B cell (primary cell): ENCODE data around the gene NOS3. TPM values are rescaled to one million over a fixed set of nuclear protein-coding genes. Genes with fewer than 3 reads are reported as not detected.

Experiments used
- ATAC-seq: fragments of 200-7000 bp; cut with Tn5 transposase; one replicate; pipeline ENCODE4 v1.10.0; 2021; ENCODE audit warnings: low read depth, mild to moderate bottlenecking, moderate number of reproducible peaks, moderate library complexity
- CTCF ChIA-PET: fragments of 350-600 bp; sonication (Branson Sonifier 250); formaldehyde crosslinking; loops from one replicate; lab custom pipeline; 2021; ENCODE audit warnings: antibody characterized with exemption, inconsistent platforms; lab: Charles Lee
- POLR2A ChIA-PET: fragments of 350-600 bp; sonication (Branson Sonifier 250); formaldehyde crosslinking; loops from one replicate; lab custom pipeline; 2021; ENCODE audit warnings: antibody characterized with exemption; lab: Charles Lee
- DNase-seq: peaks from one replicate; pipeline ENCODE4 v3.0.0; 2013
- H2AFZ ChIP-seq: 2 replicates; pipeline ENCODE4 v1.6.1; 2012; ENCODE audit warnings: mild to moderate bottlenecking, low read depth, low read length; ENCODE audit not compliant: insufficient read depth, poor library complexity, severe bottlenecking
- H3K27ac ChIP-seq, 2 donors: 1 replicate in 1 of 2; 2 replicates in 1 of 2; pipeline ENCODE4 v1.5.1; 2012 to 2013; ENCODE audit warnings: low read length in 2 of 2, mild to moderate bottlenecking in 2 of 2, moderate library complexity in 1 of 2
- H3K27me3 ChIP-seq, 4 experiments: fragments of 200-600 bp in 1 of 4; sonication (generic) in 1 of 4; replicated peaks in 1 of 4; 1 replicate in 2 of 4; 2 replicates in 2 of 4; pipeline versions ENCODE4 v1.6.1 to v1.7.0; 2013 to 2016; ENCODE audit warnings: low read length in 3 of 4, mild to moderate bottlenecking in 2 of 4, mixed read lengths in 1 of 4, moderate library complexity in 1 of 4; ENCODE audit not compliant: insufficient read depth in 4 of 4, control insufficient read depth in 3 of 4; ENCODE audit errors: control extremely low read depth in 1 of 4
- H3K36me3 ChIP-seq, 2 experiments: replicated peaks in 1 of 2; 1 replicate in 1 of 2; 2 replicates in 1 of 2; pipeline versions ENCODE4 v1.6.1 to v1.7.1; 2013; ENCODE audit warnings: low read length in 1 of 2; ENCODE audit not compliant: insufficient read depth in 2 of 2, control insufficient read depth in 1 of 2; ENCODE audit errors: control extremely low read depth in 1 of 2, extremely low read depth in 1 of 2
- H3K4me1 ChIP-seq, 2 donors: fragments of 200-600 bp in 1 of 2; sonication (generic) in 1 of 2; 1 replicate in 1 of 2; 2 replicates in 1 of 2; pipeline versions ENCODE4 v1.5.1 to v1.6.1; 2013 to 2017; ENCODE audit warnings: low read length in 2 of 2; ENCODE audit not compliant: control insufficient read depth in 2 of 2, insufficient read depth in 2 of 2
- H3K4me2 ChIP-seq: replicated peaks from 2 replicates; pipeline ENCODE3; 2012; ENCODE audit warnings: mild to moderate bottlenecking, low read depth, low read length; ENCODE audit not compliant: poor library complexity, severe bottlenecking
- H3K4me3 ChIP-seq, 5 experiments: fragments of 200-600 bp in 1 of 5; sonication (generic) in 1 of 5; 1 replicate in 3 of 5; 2 replicates in 2 of 5; pipeline versions ENCODE4 v1.5.1 to v1.7.0; 2011 to 2016; ENCODE audit warnings: low read length in 4 of 5, mild to moderate bottlenecking in 4 of 5, low read depth in 2 of 5, control low read depth in 1 of 5, moderate library complexity in 1 of 5; ENCODE audit not compliant: insufficient read depth in 1 of 5; ENCODE audit errors: control extremely low read depth in 1 of 5, extremely low read depth in 1 of 5
- H3K79me2 ChIP-seq: fragments of 200-600 bp; sonication (generic); one replicate; pipeline ENCODE4 v1.6.0; 2016; ENCODE audit warnings: low read length; ENCODE audit not compliant: control insufficient read depth, insufficient read depth
- H3K9ac ChIP-seq: fragments of 200-600 bp; sonication (generic); 2 replicates; pipeline ENCODE4 v1.6.1; 2017; ENCODE audit warnings: mild to moderate bottlenecking, low read length, moderate library complexity
- H3K9me3 ChIP-seq, 3 donors: one replicate each; pipeline versions ENCODE4 v1.6.1 to v1.7.1; 2013; ENCODE audit warnings: low read length in 2 of 3; ENCODE audit not compliant: control insufficient read depth in 2 of 3, insufficient read depth in 1 of 3; ENCODE audit errors: control extremely low read depth in 1 of 3
- H4K20me1 ChIP-seq: 2 replicates; pipeline ENCODE4 v1.6.0; 2012; ENCODE audit warnings: mild to moderate bottlenecking, low read length; ENCODE audit not compliant: insufficient read depth, control insufficient read depth, poor library complexity, severe bottlenecking
- H3K27ac Mint-ChIP-seq: one replicate; pipeline ENCODE4 v1.8.0; 2021; ENCODE audit warnings: mixed read lengths
- H3K27me3 Mint-ChIP-seq: one replicate; pipeline ENCODE4 v1.8.0; 2021; ENCODE audit warnings: mixed read lengths
- H3K4me1 Mint-ChIP-seq: one replicate; pipeline ENCODE4 v1.8.0; 2021; ENCODE audit warnings: mixed read lengths
- H3K4me3 Mint-ChIP-seq: one replicate; pipeline ENCODE4 v1.8.0; 2021; ENCODE audit warnings: mixed read lengths
- H3K9me3 Mint-ChIP-seq: one replicate; pipeline ENCODE4 v1.8.0; 2022; ENCODE audit warnings: mixed read lengths; ENCODE audit not compliant: insufficient read depth
- EZH2 ChIP-seq: IDR thresholded peaks from 2 replicates; pipeline ENCODE4 v1.6.1; 2012; ENCODE audit warnings: borderline replicate concordance, low read depth, mild to moderate bottlenecking, moderate library complexity, low read length; ENCODE audit not compliant: insufficient read depth, poor library complexity, severe bottlenecking
- WGBS: methylation state at CpG from one replicate; pipeline ENCODE4 v1.1.5; 2013; ENCODE audit warnings: missing lambda C conversion rate; ENCODE audit not compliant: insufficient coverage; 5-methylcytosine and 5-hydroxymethylcytosine counted together
- intact Hi-C: fragments of 100-400 bp; cut with micrococcal nuclease; formaldehyde crosslinking; loops from one replicate; pipeline ENCODE4 v1.10.0; 2022
- polyA plus RNA-seq: library from polyadenylated mRNA; depleted of rRNA; stranded (reverse); fragments of >200 nt; gene quantifications from 2 replicates; pipeline ENCODE4 v1.2.3, GENCODE V29; 2012
- total RNA-seq, 2 donors: library from RNA; stranded (reverse); fragments of 120-200 nt in 1 of 2; gene quantifications; 1 replicate in 1 of 2; 2 replicates in 1 of 2; pipeline versions ENCODE4 v1.2.3 to v1.2.4, GENCODE V29; 2013 to 2022
- TF ChIP-seq, protein P1 (sequence below): fragments of 200-600 bp; IDR thresholded peaks from one replicate; pipeline ENCODE4 v1.8.0; 2022; ENCODE audit warnings: antibody characterized with exemption, mild to moderate bottlenecking

Gene NOS3
- total and polyA plus RNA-seq, 2 donors (not counting 1 experiment from before 2014, with no cell fraction given) = 0.39 to 0.54 TPM

GRCh38 chr7:150953061-150953997, 37.5 kb upstream of the NOS3 start:
- Mint-ChIP-seq H3K9me3 (no peaks in the 10 kb centered on the region), H3K4me1 (no peaks in the 10 kb centered on the region), H3K27me3 (peaks cover 43% of the 10 kb centered on the region), H3K27ac (no peak overlapping the region), H3K4me3 (no peak overlapping the region)
- Histone ChIP-seq H3K4me2 (no peak overlapping the region), H2AFZ (no peak overlapping the region), H3K4me3 (no peak overlapping the region), H3K9ac (no peak overlapping the region), H4K20me1 (no peaks in the 10 kb centered on the region), H3K36me3 (no peaks in the 10 kb centered on the region), H3K27ac (no peak overlapping the region), H3K9me3 (no peaks in the 10 kb centered on the region), H3K4me1 (no peaks in the 10 kb centered on the region), H3K27me3 (peaks cover 0 to 25% (median 0%) of the 10 kb centered on the region in 4 experiments), H3K79me2 (no peaks in the 10 kb centered on the region)
- ATAC-seq (no peak), DNase-seq (no peak)
- WGBS = 92% methylated on average over 17 of the region's 17 CpGs
- ChIA-PET CTCF (interaction anchor here (0.5 to 1.6 kb wide), 4 partner anchors 10 to 1568 kb away, joined by 3 to 5 read pairs (median 3); no protein-coding TSS in a partner anchor), POLR2A (no interaction called here)
- no peak for TF ChIP-seq EZH2
- TF ChIP-seq, protein P1, sequence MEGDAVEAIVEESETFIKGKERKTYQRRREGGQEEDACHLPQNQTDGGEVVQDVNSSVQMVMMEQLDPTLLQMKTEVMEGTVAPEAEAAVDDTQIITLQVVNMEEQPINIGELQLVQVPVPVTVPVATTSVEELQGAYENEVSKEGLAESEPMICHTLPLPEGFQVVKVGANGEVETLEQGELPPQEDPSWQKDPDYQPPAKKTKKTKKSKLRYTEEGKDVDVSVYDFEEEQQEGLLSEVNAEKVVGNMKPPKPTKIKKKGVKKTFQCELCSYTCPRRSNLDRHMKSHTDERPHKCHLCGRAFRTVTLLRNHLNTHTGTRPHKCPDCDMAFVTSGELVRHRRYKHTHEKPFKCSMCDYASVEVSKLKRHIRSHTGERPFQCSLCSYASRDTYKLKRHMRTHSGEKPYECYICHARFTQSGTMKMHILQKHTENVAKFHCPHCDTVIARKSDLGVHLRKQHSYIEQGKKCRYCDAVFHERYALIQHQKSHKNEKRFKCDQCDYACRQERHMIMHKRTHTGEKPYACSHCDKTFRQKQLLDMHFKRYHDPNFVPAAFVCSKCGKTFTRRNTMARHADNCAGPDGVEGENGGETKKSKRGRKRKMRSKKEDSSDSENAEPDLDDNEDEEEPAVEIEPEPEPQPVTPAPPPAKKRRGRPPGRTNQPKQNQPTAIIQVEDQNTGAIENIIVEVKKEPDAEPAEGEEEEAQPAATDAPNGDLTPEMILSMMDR = no peak
- intact Hi-C loops = no loop called here
